8988T (cell line): ENCODE data around the gene REXO2.
A peak's percentile ranks its signal among the peaks of the same experiment; 100 is the strongest.

Experiments used
- DNase-seq: peaks from one replicate; pipeline ENCODE4 v3.0.0; 2011

Gene REXO2

DNA sequence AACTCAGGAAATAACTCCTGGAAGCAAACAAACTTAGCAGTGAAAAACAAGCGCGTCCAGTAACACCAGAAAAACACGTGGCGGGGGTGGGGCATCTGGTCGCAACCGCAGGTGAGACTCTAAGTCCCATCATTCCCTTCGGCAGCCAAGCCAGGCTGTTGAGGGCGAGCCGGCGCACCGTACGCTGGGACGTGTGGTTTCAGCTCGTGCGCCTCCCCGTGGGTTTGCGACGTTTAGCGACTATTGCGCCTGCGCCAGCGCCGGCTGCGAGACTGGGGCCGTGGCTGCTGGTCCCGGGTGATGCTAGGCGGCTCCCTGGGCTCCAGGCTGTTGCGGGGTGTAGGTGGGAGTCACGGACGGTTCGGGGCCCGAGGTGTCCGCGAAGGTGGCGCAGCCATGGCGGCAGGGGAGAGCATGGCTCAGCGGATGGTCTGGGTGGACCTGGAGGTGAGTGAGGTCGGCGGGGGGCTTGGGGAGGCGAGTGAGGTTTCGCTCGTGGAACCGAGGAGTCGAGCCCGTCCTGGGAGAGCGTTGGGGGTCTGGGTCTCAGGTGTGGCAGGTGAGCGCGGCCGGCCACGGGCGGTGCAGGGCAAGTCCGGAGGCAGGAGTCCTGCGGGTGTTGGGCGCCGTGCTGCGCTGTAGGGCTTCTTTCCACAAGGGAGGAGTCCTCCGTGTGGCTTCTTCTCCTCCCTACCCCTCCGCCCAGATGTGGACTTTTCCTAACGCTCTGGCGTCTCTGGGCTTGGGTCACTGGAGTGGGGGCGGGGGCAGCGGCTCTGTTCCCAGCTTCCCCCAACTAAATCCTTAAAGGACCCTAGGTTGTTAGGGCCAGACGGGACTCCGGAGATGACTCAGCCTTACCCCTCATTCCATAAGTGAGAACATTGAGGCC lies at the start of gene REXO2:
Gene REXO2, plus strand, starts transcription at position 239 of the 892 bp plus-strand sequence. Its CDS starts 62 bp downstream, at position 301.
- peak; percentile 80 for DNase-seq

DNA sequence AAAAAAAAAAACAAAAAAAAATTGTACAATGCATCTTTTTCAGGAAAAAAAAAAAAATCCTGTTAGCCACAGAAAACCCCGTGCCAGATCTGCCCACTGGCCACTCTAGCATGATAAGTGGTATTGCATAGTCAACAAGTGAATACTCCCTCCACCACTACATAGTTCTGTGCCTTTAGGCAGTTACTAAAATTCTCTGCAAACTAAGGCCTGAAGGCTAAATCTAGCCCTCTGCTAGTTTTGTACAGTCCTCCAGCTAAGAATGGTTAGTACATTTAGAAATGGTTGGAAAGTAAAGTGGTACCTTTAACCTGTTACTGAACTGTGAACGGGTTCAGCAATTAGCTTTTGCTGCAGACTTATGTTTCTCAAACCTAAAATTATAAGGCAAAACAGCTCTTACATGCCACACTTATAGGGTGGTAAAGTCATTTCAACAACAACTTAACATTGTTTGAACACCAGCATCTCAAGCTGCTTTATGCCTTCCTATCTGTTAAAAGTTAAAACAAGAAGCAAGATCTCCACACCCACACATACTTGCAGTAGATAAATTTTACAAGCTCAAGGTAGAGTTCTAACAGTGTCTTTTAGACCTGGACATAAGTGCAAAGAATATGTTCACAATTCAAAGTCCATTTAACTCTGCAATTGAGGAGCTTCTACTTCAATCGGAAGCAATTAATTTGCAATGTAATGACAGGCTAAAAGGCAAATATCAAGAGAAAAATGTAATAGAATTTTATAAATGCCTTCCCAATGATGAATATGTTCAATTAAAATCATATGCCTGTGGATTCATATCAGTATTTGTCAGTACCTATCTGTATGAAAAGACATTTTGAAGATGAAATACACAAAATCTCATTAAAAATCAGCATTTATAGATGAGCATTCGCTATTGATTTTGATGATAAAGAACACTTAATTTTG lies 46.3 kb upstream of the REXO2 start:
- no peak for DNase-seq

GRCh38 chr11:114395736-114396135 lies 43.5 kb upstream of the REXO2 start:
- no peak for DNase-seq

GRCh38 chr11:114396916-114397315 lies 42.4 kb upstream of the REXO2 start:
- no peak for DNase-seq

DNA sequence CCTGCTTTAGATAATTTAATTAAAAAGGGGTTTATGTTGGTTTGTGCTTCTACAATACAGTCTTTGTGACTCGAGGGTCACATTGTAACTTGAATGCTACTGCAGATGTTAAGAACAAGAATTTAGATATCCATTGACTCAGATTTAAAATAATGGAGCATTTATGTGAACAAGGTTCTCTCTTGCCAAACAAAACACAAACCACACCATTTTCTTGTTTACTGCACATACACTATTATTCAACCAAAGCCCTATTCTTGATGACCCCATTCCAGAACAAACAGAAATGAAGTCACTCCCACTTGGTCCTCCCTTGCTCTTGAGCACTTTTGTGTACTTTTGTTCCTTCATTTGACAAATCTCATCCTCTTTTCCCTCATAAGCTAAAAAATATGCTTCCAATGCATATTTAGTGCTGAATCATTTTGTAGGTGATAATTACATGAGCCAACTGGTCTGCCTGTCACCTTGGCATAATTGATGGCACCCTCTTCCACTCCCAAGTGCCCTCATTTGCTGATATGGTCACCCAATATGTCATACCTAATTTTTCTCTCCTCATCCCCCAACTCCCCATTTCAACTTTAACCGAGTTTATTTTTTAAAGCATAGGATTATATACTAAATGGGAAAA lies 41.8 kb upstream of the REXO2 start:
- no peak for DNase-seq

GRCh38 chr11:114398303-114398920 lies 40.9 kb upstream of the REXO2 start:
- no peak for DNase-seq

GRCh38 chr11:114399490-114400215 lies 39.6 kb upstream of the REXO2 start:
- no peak for DNase-seq

DNA sequence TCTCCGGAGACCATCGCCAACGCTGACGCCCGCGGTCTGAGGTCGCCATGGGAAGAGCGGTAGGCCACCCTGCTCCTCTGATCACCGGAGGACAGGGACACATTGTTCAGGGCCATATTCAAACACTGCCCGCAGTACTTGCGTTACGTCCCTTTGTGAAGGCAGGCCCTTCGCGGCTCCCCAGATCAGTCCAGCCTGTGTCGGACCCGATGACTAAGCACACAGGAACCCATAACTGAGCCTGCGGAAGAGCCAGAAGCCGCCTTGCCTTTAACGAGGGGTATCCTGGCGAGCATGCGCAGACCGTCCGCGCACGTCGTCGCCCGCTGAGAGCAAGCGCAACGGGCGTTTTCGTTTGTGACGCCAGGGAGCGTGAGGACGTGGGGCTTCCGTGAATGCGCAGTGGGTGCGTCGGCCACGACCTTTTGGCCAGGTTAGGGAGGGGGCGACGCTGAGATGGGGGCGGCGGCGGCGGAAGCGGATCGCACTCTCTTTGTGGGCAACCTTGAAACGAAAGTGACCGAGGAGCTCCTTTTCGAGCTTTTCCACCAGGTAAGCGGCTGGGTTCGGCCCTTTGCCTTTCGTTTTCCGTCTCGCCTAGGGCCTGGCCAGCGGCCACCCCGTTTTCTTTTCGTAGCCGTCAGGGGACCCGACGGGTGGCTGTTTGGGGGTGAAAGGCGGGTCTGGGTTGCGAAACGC lies 38.9 kb upstream of the REXO2 start, which contains the start of the genes C11orf71 and RBM7:
Gene C11orf71, minus strand, starts transcription at position 296 of the 699 bp plus-strand sequence. Its CDS starts 180 bp downstream, at position 116.
Gene RBM7, plus strand, starts transcription at position 451 of the 699 bp plus-strand sequence. Its CDS starts 6 bp downstream, at position 457.
- peak; percentile 73 for DNase-seq

DNA sequence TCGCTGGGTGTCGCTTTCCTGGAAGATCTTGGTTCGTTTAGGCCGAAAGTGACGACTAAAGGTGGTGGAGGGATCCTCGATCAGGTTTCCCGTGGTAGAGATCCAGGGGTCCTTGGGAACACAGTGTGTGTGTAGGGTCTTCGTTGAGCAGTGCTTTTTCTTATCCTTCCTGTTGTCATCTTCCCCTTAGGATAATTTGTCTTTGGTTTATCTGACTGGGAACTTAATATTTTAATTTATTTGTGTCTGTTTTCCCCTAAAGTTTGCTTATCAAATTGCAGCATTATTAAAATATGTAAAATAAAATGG lies 38.4 kb upstream of the REXO2 start:
- DNase-seq: no peak

DNA sequence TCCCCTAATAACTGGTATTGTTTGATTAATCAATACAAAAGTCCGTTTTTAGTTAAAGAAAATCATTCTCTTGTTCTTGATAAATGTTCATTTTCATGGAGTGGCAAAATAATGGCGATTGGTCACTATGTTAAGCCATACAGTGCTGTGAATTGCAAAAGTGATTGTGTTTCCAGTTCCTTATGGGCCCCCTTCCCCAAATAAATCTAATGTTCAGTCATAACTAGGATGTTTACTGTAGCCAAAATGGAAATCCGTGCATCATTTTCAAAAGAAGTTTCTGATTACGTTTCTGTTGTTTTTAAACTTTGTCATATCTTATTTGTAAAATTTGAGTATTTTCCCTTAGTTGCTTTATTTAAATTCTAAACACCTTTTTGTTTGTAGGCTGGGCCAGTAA lies 38.0 kb upstream of the REXO2 start:
- DNase-seq: no peak

DNA sequence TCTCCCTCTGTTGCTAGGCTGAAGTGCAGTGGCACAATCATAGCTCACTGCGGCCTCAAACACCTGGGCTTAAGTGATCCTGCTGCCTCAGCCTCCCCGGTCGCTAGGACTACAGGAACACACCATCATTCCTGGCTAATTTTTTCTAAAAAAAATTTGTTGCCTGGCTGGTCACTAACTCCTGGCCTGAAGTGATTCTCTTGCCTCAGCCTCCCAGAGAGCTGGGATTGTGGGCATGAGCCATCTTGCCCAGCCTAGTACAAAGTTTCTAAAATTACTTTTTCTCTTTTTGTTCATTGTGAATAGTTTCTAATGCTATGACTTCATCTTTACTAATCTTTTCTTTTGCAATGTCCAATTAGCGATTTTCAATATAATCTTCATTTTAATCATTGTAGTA lies 26.3 kb upstream of the REXO2 start:
- DNase-seq: no peak

DNA sequence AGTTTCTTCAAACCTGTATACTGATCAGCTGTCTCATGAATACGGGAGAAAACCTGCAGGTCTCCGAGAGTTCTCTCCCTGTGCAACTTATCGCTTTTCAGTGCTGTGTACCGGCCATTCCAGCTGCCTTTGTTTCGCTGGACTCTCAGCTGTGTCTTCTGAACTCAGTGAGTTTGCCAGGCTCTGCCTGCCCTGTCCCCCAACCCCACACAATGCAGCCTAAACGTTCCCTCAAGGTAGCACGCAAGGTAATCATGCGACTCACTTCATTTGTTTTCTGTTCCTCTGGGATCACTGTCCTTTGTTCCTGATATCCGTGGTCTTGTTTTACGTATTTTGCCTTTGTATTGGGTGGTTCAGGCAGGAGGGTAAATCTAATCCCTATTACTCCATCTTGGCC lies 25.3 kb upstream of the REXO2 start:
- no peak for DNase-seq

DNA sequence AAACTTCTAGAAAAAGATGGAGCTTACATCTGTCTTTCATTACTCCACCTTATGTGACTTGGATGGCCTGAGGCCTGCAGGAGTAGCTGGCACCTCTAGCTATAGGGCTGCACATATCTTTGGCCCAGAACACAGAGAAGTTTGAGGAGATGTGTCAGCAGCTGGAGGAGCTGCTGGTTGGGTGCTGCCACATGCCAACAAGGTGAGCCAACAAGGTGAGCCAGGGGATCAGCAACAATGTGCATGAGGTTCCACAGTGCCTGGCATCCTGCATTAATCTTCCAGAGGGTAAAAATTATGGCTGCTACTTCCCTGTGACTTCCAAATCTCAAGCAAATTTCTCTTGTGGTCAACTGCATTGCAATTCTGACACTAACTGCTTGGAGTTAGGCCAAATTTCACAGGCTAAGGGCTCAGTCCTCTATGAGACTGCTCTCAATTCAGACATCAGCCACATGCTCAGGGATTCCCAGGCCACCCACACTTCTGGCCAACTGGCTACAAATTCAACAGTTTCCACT lies 22.8 kb upstream of the REXO2 start:
- no peak for DNase-seq

GRCh38 chr11:114426280-114426679 lies 13.0 kb upstream of the REXO2 start:
- DNase-seq: no peak

DNA sequence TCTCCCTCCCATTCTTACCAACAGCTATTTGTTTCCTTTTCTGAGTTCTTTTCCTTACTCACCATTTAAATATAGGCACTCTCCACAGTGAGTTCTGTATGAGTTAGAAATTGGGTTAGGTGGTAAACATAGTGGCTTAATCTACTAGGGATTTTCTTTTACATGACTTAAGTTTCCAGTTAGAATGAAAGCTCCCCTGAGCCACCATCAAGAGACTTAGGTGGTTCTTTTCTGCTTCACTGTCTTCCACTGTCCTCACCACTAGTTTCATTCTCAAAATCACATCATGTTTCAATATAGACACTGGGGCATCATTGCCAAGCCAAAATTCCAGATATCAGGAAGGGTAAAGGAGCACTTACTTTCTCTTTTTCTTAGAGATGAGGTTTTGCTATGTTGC lies 9.0 kb upstream of the REXO2 start:
- no peak for DNase-seq

DNA sequence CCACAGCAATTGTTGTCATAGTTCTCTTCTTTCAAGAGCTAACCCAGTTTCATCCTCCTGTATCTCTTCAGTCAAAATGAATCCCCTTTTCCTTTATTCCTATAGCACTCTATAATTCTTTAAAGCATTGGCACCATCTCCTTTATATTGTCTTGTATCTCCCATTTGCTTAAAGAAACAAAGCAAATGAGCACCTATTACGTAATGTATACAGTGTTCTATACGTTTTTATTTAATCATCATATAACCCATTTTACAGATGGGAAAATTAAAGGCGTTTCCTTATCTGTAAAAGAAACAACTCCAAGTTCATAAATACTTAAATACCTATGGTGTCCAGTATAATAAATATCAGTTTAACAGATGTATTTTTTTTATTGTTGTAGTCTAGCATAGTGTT lies 6.4 kb upstream of the REXO2 start:
- DNase-seq: no peak

GRCh38 chr11:114433376-114433775 lies 5.9 kb upstream of the REXO2 start:
- no peak for DNase-seq

DNA sequence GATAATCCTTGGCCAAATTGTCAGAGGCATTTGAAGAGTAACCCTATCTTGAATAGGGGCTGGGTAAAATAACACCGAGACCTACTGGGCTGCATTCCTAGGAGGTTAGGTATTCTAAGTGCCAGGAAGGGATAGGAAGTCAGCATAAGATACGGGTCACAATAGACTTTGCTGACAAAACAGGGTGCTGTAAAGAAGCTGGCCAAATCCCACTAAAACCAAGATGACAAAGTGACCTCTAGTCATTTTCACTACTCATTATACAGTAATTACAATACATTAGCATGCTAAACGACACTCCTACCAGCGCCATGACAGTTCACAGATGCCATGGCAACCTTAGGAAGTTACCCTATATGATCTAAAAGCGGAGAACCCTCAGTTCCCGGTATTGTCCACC lies 964 bp upstream of the REXO2 start:
- DNase-seq: no peak

DNA sequence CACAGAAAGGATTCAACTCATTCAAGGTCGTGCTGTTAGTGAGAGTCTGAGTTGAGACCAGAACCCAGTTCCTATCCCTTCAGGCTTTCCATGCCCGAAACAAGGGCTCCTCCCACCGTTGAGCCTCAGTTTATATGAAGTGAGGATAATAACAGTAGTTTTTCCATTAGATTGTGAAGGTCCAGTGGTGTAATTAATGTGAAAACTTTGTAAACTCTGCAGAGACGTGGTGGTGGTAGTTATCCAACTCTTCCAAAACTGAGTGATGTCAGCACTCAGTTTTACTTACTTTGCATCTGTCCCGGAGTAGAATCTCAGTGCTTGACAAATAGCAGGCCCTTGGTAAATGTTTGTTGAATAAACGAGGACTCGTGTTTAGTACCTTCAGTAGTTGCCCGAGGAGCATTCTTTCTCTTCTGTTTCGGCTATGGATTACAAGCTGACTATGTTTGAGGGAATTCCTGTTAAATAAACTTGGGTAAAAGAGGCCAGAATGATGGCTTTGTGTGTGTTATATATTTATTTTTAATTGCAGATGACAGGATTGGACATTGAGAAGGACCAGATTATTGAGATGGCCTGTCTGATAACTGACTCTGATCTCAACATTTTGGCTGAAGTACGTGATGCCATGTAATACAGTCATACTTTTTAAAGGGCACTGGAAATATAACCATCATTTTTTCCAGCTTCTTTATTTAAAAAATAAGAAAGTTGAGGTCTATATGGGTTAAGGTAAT lies 1.0 kb downstream of the REXO2 start:
- DNase-seq: no peak
